Right atrium auricular region (tissue), 2 donors: ENCODE data around the gene OR5C1. TPM values are rescaled to one million over a fixed set of nuclear protein-coding genes. Genes with fewer than 3 reads are reported as not detected.
"Not testable (repeated sequence)": the region's sequence is repeated elsewhere in the genome, so short reads cannot be mapped to it uniquely, and the experiment has no call there.

Source experiments
- DNase-seq: peaks from one replicate; pipeline ENCODE4 v3.0.0-alpha.2; 2019; ENCODE audit warnings: low spot score
- H3K27ac ChIP-seq, 2 donors: fragments of 200-600 bp; sonication (generic); 1 replicate in 1 of 2; 2 replicates in 1 of 2; pipeline ENCODE4 v1.5.1; 2016 to 2019
- H3K27me3 ChIP-seq, 2 donors: fragments of 200-600 bp; sonication (generic); one replicate each; pipeline versions ENCODE4 v1.5.1 to v1.6.0; 2017 to 2019
- H3K36me3 ChIP-seq: fragments of 200-600 bp; sonication (generic); one replicate; pipeline ENCODE4 v1.5.1; 2016
- H3K4me1 ChIP-seq, 2 donors: fragments of 200-600 bp; sonication (generic); one replicate each; pipeline versions ENCODE4 v1.5.1 to v1.6.0; 2017 to 2019
- H3K4me3 ChIP-seq, 2 donors: fragments of 200-600 bp; sonication (generic); 1 replicate in 1 of 2; 2 replicates in 1 of 2; pipeline ENCODE4 v1.5.1; 2017 to 2019; ENCODE audit warnings: mild to moderate bottlenecking in 1 of 2, moderate library complexity in 1 of 2
- H3K9me3 ChIP-seq, 2 donors: fragments of 200-600 bp; sonication (generic); one replicate each; pipeline ENCODE4 v1.5.1; 2019
- total RNA-seq, 2 donors: library from RNA; depleted of rRNA; stranded (reverse); fragments of >200 nt; gene quantifications; one replicate each; pipeline ENCODE4 v1.1.0, GENCODE V29; 2016
- TF ChIP-seq, protein P1 (sequence below), 2 donors: fragments of 200-600 bp; sonication (generic); IDR thresholded peaks; one replicate each; pipeline ENCODE4 v1.5.1; 2019; ENCODE audit warnings: antibody characterized with exemption in 2 of 2

The OR5C1 gene
- total RNA-seq, 2 donors from 2014 or later, result not detected

DNA sequence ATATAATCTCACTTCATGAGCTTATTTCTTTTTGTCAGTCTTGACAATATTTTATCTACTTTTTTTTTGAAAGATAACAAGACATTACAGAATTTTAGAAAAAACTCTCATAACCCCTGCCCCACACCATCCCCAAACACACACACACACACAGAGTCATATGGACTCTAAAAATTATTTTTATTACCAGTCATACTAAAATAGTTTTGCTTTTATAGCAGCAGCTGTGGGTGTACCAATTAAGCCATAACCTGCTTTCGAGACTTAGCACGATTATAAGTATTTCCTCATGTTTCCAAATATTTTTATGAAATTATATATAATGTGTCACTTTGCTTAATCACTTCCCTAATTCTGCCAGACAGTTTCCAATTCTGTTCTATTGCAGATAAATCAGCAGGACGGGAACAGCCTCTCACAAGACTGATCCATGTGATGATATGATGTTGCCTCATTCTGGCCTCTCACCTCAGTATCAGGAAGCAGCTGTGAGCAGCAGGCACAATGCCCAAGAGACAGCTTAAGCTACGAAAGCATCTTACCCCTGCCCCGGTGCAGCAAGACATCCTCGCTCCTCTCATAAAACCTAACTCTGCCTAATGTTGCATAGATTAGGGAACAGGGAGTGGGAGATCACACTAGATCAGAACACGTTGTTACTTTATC, 32.7 kb downstream of the OR5C1 start:
- TF ChIP-seq, protein P1, sequence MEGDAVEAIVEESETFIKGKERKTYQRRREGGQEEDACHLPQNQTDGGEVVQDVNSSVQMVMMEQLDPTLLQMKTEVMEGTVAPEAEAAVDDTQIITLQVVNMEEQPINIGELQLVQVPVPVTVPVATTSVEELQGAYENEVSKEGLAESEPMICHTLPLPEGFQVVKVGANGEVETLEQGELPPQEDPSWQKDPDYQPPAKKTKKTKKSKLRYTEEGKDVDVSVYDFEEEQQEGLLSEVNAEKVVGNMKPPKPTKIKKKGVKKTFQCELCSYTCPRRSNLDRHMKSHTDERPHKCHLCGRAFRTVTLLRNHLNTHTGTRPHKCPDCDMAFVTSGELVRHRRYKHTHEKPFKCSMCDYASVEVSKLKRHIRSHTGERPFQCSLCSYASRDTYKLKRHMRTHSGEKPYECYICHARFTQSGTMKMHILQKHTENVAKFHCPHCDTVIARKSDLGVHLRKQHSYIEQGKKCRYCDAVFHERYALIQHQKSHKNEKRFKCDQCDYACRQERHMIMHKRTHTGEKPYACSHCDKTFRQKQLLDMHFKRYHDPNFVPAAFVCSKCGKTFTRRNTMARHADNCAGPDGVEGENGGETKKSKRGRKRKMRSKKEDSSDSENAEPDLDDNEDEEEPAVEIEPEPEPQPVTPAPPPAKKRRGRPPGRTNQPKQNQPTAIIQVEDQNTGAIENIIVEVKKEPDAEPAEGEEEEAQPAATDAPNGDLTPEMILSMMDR (IDR thresholded peaks at IDR 0.05), result no peak
- Histone ChIP-seq H3K9me3 (no peaks in the 10 kb centered on the region), H3K27ac (peak overlapping the region in 1 of 2 donors; percentile 40), H3K4me3 (no peak overlapping the region), H3K4me1 (peaks cover 0 to 24% of the 10 kb centered on the region in 2 donors), H3K27me3 (no peaks in the 10 kb centered on the region), H3K36me3 (peaks cover 19% of the 10 kb centered on the region)
- DNase-seq, result peak; percentile 58

DNA sequence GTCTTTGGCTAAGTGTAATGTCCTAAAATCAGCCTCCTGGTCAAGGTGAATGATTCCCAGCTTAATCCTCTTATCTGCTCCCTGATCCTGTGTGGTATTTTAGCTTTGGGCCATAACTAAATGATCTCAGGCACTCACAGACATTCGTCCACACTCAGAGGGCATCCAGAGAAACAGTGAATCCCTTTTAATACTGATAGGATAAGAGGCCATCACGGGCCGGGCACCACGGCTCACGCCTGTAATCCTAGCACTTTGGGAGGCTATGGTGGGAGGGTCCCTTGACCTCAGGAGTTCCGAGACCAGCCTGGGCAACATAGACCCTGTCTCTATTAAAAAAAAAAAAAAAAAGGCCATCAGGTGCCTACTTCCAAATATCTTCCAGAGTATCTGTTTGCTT, 33.3 kb downstream of the OR5C1 start:
- TF ChIP-seq, protein P1 (IDR thresholded peaks at IDR 0.05), result no peak
- Histone ChIP-seq H3K27ac (peak overlapping the region in 1 of 2 donors; percentile 40), H3K27me3 (no peaks in the 10 kb centered on the region), H3K4me3 (no peak overlapping the region), H3K4me1 (peaks cover 0 to 30% of the 10 kb centered on the region in 2 donors), H3K36me3 (peaks cover 19% of the 10 kb centered on the region), H3K9me3 (no peaks in the 10 kb centered on the region)
- DNase-seq, result peak; percentile 26

DNA sequence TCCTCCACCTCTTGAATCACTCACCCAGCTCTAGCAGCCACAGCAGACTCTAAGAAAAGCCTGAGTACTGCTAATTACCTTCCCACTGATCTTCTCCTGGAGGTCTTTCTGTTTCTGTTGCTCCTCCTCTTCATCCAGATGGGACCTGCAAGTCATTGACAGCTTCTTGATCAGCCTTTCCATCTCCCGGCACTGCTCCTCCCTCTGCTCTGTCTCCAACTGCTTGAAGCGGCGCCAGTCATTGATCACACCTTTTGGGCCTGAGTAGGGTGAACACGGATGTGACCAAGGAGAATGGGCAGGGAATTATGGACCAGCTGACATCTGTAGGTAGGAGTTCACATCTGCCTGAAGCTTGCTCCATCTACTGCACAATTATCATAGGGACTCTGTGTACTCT, 34.2 kb downstream of the OR5C1 start:
- Histone ChIP-seq H3K27ac (no peak overlapping the region), H3K4me1 (peaks cover 0 to 35% of the 10 kb centered on the region in 2 donors), H3K4me3 (no peak overlapping the region), H3K9me3 (no peaks in the 10 kb centered on the region), H3K36me3 (peaks cover 15% of the 10 kb centered on the region), H3K27me3 (no peaks in the 10 kb centered on the region)
- TF ChIP-seq, protein P1 (IDR thresholded peaks at IDR 0.05), result no peak
- peak; percentile 30 for DNase-seq

DNA sequence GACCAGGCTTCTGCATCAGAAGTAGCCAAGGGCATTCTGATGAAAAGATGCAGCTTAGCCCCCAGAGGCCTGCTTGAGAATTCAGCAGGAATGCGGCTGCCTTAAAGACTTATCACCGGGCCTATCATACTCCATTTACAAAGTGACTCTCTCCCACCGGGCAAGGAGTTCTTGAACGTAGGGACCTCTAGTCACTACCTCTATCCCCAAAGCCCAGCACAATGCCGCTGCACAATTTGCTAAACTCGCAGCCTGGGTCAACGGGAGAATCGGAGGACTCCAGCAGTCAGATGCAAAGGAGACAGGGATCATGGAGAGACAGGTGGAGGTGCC, 39.0 kb downstream of the OR5C1 start:
- H3K36me3 ChIP-seq, result peaks cover 2% of the 10 kb centered on the region
- TF ChIP-seq, protein P1 (IDR thresholded peaks at IDR 0.05), result no peak
- H3K4me3 ChIP-seq, result peak overlapping the region; percentile 91 to 94
- peak overlapping the region; percentile 95 to 98 for H3K27ac ChIP-seq
- no peaks in the 10 kb centered on the region for H3K27me3 ChIP-seq
- H3K4me1 ChIP-seq, result peaks cover 0 to 26% of the 10 kb centered on the region in 2 donors
- H3K9me3 ChIP-seq, result no peaks in the 10 kb centered on the region
- no peak for DNase-seq

DNA sequence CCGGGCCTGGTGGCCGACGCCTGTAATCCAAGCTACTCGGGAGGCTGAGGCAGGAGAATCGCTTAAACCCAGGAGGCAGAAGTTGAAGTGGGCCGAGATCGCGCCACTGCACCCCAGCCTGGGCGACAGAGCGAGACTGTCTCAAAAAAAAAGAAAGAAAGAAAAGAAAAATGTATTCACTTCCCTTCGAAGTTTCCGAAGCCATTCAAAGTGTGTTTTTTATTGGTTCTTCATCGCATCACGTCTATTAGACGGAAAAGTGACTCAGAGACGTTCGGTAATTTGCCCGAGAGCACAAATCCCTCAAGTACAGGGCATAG, 40.2 kb downstream of the OR5C1 start:
- H3K27ac ChIP-seq, result peak overlapping the region; percentile 95 to 98
- DNase-seq, H3K27me3 ChIP-seq, H3K9me3 ChIP-seq, H3K36me3 ChIP-seq: not testable (repeated sequence)
- H3K4me3 ChIP-seq, result peak overlapping the region; percentile 91 to 94
- H3K4me1 ChIP-seq, result peaks cover 0 to 26% of the 10 kb centered on the region in 2 donors

DNA sequence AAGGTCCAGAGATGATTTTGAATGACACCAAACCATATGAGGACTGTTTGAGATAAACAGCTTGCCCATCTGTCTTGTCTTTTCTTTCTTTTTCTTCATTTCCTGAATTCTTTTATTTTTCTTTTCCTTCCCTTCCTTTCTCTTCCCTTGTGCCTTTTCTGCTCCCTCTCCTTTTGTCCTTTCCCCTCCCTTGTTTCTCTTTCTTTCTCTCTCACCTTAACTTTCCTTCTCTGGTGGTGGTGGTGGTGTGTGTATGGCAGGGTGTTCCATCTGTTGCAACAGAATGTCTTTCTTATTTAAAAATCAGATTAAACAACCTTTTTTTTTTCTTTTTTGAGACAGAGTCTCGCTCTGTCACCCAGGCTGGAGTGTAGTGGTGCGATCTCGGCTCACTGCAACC, 43.5 kb downstream of the OR5C1 start:
- Histone ChIP-seq H3K4me3 (no peak overlapping the region), H3K4me1 (peaks cover 0 to 4% of the 10 kb centered on the region in 2 donors), H3K36me3 (no peaks in the 10 kb centered on the region), H3K9me3 (no peaks in the 10 kb centered on the region), H3K27ac (no peak overlapping the region), H3K27me3 (no peaks in the 10 kb centered on the region)
- DNase-seq, result no peak
- TF ChIP-seq, protein P1 (IDR thresholded peaks at IDR 0.05), result no peak
